ENCODE data around the gene PLCD3.

GRCh38 chr17:45114117-45114932 is 18.0 kb downstream of the PLCD3 start:
- TF ChIP-seq POLR2A (IDR thresholded peaks at IDR 0.05) (no peak), CTCF (IDR thresholded peaks at IDR 0.05) (no peak), POLR2AphosphoS5 (IDR thresholded peaks at IDR 0.05) (no peak)
